IPS DF 19.7 (cell line): ENCODE data around the gene TSPAN15.

Experiments
- DNase-seq: peaks from one replicate; pipeline ENCODE4 v3.0.0-alpha.2; 2013; ENCODE audit warnings: low read depth, low spot score

Gene TSPAN15

DNA sequence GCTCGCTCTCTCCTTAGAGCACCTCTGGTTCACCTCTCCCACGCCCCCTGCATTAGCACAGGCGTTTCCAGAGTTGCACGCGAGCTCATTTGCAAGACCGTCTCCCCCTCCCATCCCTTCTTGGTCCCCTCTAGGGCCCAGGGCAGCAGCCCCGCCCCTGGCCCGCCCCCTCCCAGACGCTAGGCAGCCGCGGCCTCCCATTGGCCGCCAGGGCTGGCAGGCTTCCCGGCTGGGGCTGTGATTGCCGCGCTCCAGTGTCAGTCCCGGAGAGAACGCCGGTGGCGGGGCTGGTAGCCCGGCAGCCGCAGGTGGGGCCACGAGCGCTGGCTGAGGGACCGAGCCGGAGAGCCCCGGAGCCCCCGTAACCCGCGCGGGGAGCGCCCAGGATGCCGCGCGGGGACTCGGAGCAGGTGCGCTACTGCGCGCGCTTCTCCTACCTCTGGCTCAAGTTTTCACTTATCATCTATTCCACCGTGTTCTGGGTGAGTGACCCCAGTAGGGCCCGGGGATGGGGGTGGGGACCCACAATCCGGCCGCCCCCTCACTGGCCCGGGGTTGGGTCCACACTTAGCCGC, at the start of gene TSPAN15:
Gene TSPAN15 (plus strand): TSS at position 257 of the 575 bp plus-strand sequence. CDS start 130 bp downstream, at position 387.
- peak; percentile 77 for DNase-seq

DNA sequence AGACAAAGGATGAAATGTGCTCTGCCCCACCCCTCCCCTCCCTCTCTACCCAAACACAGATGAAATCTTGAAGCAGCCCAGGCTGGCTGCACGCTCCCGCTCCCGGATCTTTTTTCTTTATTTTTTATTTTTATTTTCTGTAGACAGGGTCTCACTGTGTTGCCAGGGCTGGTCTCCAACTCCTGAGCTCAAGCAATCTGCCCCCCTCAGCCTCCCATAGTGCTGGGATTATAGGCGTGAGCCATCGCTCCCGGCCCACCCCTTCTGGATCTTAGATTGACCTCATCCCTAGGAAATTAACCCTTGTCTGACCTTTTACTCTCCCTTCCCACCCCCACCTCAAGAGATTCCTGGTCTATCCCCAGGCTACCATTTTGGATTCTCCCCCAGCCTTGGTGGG, 48.9 kb upstream of the TSPAN15 start:
- DNase-seq = no peak

DNA sequence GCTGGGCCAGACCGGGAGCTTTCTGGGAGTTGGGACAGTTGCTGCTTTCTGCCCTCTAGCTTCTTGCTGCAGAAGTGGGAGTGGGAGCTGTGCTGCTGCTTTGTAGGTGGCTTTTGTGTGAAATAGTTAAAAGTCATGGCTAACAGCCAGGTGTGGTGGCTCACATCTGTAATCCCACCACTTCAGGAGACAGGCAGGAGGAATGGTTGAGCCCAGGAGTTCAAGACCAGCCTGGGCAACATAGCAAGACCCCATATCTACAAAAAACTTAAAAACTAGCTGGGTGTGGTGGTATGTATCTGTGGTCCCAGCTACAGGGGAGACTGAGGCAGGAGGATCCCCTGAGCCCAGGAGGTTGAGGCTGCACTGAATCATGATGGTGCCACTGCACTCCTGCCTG, 48.2 kb upstream of the TSPAN15 start:
- no peak for DNase-seq

DNA sequence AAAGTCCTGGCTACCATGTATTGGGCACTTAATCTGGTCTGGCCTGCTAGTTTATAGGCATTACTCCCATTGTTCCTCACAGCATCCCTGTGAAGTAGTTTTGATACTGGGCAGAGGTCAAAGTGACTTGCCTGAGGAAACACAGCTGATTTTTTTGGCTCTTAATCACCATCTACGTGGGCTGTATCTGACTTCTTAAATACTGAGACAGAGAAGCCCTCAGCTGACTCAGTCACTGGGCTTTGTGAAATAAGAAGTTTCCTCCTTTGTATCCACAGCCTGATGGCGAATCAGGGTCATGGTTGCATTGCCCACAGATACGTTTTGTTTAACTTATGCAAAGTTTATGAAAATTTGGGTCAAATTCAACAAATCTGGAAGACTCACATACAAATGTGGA, 47.7 kb upstream of the TSPAN15 start:
- DNase-seq = no peak

DNA sequence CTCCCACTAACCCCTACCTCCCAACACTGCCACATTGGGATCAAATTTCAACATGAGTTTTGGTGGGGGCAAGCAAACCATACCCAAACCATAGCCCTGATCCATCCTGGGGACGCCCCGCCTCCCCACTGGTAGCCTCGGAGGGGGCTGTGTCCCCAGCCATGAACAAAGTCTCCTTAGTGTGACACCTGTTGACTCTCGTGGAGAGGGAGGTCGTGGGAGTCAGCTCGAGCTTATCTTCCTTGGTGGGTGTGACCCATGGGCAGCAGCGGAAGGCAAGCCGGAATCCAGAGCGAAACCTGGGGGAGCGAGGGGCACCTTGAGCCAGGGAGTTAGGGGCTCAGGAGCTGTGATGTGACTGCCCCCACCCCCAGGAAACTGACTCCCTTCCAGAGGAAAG, 46.5 kb upstream of the TSPAN15 start:
- no peak for DNase-seq

DNA sequence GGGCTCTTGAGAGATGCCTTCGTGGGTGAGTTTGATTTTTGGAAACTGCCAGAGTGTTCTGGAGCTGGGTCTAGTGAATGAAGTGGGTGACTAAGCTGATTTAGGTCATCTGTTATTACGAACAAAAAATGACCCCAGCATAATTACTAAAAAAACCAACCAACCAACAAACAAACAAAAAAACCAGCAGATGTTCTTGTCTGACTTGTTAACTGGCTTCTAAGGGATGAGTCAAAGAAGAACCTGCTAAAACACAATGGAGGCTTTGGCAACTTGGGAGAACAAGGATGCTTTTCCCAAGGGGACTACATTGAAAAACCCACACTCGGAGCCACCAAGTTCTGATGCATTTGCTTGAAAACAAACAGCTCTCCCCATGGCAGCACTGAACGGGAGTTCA, 46.0 kb upstream of the TSPAN15 start:
- DNase-seq = no peak

DNA sequence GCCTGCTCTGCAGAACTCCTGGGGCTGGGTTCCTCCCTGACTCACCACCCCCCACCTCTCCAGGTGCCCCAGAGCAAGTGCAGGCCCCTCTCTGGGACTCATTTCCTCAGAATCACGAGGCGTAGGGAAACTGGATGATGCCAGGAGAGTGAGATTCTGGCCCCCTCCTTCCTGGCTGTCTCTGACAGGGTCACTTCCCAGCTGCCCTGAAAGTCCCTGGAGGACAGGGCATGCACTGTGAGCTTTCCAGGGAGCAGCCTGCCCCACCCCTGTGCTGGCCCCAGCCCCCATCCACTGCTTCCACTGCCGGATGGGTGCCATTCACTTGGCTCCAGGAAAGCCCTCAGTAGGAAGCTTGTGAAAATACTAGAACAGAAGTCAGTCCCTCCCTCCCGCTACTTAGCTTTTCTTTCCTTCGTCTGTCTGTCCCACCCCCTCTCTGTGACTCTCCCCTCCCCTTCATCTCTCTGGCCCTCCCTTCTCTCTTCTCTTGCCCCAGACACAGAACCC, 44.9 kb upstream of the TSPAN15 start:
- DNase-seq = no peak

DNA sequence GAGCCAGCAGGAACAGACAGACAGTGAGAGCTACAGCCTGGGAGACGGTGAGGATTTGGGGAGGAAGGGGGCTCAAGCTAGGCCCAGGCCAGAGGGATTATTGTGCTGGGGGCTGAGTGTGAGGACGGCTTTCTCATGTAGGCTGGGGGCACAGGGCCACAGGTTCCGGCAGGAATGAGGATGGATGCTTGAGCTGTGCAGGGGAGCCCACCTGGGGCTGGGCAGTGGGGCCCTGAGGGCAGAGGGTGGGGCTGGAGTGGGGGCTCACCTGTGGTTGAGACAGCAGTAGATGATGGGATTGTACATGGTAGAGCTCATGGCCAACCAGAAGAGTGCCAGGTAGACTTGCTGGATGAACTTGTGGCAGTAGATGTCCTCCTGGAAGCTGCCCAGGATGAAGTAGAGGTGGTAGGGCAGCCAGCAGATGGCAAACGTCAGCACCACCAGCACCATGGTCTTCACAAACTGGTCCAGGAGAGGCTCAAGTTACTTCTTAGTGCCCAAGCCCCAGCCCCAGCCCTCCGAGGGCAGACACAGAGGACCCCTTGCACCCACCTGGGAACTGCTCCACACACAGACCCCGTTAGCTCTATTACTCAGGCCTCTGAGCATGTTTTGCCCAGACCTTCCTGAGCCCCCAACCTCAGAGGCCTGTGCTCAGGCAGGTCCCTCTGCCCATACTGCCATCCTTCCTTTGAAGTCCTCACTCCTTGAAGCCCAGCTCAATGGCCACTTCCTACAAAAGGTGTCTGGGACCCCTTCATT, 44.3 kb upstream of the TSPAN15 start:
- DNase-seq = no peak

DNA sequence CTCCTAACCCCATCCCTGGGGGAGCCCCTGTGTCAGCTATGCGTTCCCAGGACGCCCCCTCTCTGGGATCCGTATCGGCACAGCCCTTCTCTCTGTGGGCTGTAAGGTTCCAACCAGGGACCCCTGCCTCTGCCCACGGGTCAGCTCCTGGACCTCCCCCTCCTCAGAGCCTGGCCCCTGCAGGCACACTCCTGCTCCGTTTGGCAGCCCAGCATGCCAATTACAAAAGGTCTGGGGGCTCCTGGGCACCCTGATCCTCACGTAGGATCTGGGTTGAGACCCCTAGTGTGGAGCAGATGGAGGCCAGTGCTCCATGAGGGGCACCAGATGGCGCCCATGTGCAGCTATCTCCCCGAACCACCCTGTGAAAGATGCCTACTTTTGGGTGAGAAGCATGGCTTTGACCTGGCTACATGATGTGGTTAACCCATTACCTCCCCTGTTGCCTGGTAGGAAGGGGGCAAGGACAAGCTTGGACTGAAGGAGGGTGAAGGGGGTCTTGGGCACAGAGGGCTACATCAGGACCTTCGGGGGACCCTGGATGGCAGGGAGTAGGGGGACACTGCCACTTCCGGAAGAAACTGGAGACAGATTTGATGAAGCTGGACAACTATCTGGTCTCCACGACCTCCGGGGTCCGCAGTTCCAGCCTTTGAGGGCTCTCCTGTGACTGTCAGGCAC, 43.5 kb upstream of the TSPAN15 start:
- no peak for DNase-seq

DNA sequence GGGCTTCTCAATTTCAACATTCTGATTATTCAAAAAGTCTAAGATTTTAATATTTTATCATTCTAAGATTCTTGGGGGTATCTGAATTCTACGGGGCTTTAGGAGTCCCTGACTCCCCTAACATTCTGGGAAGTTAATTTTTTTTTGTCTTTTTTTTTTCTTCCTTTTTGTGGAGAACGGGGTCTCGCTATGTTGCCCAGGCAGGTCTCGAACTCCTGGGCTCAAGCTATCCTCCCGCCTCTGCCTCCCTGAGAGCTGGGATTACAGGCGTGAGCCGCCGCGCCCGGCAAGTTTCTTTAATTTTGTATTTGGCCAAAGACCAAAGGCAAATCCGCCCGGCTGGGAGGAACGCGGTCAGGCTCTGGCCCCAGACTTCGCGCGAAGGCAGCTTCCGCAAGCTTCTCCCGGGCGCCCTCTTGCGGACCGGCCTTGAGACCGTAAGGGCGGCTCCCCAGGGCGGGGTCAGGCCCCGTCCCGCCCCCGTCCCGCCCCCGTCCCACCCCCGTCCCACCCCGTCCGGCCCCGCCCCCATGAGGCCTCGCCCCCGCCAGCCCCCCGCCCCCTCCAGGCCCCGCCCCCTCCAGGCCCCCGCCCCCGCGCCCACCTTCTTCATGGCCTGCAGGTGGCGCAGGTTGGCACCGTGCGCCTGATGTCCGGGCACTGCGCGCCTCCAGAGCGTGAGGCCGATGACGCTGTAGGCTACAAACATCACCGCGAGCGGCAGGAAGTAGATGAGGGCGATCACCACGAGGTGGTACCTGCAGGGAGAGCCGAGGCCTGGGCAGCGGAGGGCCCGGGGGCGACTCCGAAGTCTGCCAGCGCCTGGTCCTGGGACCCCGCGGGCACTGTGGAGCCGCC, 42.7 kb upstream of the TSPAN15 start:
- no peak for DNase-seq

DNA sequence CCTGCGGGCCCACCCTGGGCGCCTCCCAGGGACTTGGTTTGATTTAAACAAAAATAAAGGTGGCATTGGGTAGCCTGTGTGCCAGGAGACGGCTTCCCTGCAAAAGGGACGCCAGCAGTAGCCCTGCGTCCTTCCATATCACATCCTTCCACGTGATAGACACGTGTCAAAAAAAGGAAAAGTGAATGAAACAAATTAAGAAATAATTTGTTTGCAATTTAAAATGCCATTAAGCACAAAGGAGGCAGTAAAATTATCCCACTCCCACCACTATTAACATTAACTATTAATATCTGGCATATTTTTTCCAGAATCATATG, 42.1 kb upstream of the TSPAN15 start:
- no peak for DNase-seq

DNA sequence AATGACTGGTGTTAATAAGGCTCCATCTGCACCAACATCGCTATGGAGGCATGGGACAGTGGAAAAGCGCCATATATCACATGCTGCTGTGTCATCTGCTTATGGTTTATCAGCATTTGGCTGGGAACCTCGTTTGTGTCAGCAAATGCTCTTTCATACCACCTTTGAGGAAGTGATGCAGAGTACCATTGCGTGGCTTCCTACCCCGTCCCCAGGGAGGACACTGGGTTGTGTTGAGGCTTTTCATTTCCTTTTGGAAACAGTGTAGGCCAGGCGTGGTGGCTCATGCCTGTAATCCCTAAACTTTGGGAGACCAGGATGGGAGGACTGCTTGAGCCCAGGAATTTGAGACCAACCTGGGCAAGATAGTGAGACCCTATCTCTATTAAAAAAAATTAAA, 41.3 kb upstream of the TSPAN15 start:
- DNase-seq = no peak

DNA sequence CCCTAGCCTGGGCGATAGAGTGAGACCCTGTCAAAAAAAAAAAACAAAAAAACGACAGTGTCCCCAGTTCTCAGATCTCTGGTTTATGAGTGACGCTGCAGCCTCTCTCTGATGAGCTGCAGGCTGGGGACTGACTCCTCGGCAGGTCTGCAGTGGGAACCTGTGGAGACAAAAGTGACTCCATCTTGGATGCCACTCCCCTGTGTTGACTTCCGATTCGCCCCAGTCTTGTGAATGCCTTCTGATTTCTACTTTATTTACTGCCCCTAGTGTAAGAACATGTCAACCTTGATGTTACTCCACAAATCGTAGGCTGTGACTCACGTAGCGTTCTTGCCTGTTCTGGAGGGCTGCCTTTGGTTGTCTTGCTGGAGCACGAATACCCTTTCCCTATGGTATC, 40.8 kb upstream of the TSPAN15 start:
- no peak for DNase-seq

DNA sequence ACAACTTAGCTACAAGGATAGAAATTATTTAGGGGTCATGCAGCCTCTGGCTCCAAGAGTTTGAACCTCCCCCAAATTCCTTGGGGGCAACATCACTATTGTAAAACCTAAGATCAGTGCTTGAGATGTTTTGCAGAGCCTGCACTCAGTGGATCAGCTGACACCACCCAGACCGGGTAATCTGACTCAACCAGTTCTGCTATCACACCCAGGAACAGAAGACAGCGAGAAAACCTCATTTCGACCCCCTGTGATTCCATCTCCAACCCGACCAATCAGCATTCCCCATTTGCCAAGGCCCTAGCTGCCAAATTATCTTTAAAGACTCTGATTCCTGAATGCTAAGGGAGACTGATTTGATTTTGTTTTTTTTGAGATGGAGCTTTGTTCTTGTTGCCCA, 39.8 kb upstream of the TSPAN15 start:
- no peak for DNase-seq

DNA sequence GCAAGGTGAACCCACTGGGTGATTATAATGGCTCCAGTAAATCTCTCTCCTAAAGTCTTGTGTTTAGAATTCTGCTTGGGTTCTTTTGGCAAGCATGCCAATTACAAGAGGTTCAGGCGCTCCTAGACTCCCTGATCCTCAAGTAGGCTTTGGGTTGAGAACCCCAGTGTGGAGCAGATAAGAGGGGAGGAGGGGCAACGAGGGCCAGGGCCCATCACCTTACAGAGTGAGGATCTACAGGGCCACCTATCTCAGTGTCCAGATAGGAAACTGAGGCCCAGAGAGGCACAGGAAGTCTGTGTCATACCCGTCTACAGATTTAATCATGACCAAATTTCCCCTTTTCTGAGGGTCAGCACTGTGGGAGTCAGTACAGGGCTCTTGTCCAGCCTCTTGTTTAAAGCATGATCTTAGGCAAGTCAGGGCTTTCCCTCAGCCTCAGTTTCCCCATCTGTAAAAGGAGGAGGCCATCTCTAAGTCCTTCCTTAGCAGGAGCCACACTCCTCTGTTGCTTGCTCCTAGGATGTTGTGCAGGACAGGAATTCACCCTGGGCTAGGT, 39.0 kb upstream of the TSPAN15 start:
- DNase-seq = no peak

DNA sequence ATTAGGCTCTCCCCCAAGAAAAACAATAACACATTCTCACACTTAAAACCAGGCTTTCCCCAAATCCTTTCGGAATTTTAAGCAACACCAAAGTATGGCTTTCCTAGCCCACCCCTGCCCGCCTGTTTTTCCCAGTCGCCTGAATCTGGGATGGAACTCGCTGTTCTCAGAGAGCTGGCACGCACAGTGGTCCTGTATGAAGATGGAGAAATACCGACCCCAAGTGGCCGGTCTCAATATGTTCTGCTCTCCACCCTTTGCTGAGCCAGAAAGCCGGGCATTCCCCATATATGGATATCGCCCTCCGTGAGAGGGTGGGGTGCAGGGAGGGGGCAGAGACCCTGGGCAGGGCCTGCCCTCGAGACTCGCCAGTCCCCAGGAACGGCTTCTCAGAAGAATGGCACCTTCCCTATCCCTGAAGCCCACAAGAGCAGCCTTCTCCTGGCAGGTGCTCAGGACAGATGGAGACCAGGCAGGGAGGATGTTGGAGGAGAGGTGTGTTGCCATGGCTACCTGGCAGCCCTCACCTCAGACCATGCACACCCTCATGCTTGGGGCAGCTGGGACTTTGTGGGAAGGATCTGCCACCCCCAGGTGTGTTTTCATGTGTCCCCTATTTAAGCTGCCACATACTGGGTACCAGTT, 37.9 kb upstream of the TSPAN15 start:
- no peak for DNase-seq

DNA sequence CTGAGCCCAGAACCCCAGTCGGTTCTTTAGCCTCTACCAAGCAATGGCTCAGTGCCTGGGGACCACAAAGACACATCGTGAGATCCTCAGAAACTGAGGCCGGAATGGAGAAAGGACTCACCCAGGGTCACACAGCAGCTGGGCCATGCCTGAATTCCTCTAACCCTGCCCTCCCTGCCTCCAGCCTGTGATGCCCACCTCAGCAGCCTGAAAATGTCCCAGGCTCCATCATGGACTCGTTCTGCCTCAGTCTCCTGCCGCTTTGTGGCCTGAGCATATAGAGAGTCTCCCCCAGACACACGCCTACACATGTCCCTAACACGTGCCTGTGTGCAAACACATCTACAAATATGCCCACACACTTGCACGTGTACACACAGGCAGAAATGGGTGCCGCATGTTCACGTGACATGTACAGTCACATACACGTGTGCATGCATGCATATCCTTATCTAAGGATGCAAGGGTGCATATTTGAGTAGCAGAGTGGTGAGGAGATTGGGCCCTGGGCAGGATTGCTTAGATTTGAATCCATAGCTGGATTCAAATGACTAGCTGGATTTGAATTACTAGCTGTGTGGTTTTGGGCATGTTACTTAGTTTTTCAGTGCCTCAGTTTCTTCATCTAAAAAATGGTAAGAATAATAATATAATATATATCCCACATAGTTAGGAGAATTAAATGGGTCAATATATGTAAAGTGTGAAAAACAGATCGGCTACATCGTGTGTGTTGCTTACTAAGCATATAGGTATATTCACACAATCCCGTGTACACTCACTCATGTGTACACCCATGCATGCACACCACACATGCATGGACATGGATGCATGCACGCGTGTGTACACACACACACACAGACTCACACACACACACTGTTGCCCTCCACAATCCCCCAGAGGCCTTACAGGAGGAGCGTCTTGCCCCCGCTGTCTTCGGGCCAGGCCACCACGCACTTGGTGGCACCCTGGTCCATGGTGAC, 36.9 kb upstream of the TSPAN15 start:
- DNase-seq = no peak

DNA sequence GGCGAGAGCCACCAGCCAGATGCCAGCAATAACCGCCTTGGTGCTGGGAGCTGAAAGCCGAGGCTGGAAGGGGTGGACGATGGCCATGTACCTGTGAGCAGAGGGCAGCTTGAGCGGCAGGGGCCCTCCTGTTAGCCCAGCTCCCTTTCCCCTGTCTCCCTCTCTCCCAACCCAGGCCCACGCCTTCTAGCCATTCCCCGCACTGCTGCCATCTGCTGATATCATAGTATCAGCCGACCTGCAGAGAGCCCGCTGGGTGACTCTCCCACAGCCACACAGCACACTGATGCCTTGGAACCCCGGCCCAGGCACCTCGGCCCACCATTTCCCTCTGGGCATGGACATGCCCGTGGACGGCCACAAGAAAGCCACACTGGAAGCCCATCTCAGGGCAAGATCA, 36.2 kb upstream of the TSPAN15 start:
- DNase-seq = no peak

DNA sequence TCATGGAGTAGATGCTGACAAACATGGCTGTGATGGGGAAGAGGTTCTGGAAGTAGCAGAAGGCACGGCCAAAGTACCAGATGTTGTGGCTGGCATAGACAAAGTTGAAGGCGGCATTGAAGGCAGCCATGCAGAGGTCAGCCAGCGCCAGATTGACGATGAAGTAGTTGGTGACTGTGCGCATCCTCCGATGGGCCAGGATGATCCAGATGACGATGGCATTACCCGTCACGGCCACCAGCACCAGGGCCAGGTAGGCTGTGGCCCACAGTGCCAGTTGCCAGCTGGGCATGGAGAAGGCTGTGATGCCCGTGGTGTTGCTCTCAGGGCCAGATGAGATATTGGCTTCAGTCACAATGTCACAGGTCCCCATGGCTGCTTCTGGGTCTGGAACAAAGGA, 35.3 kb upstream of the TSPAN15 start:
- no peak for DNase-seq

DNA sequence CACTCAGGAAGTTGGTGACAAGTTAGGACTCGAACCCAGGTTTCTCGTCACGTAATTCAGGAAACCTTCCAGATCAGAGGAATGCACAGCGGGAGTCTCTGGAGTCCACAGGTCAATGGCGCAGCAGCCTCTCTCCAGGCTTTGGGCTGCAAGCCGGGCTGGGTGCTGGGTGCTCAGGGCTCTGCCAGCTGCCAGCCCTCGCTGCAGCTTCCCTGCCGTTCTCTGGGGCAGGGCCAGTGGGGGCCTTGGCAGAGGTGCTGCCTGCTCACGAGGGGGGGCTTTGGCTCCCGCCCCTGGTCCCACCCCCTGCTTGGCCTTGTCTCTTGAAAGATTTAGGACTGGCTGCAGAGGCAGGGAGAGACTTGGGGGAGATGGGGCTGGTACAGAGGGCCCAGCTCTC, 34.6 kb upstream of the TSPAN15 start, which contains the start of gene TACR2:
Gene TACR2 (minus strand): TSS at position 224 of the 400 bp plus-strand sequence. CDS start 595 bp downstream, outside the sequence.
- DNase-seq = no peak
